Parathyroid adenoma (tissue), 2 donors: ENCODE measurements around the gene CDC45.

Source experiments
- H2AFZ ChIP-seq: fragments of 300-600 bp; sonication (generic); one replicate; pipeline ENCODE4 v1.7.0; 2017; ENCODE audit warnings: antibody characterized with exemption, mild to moderate bottlenecking
- H3K27ac ChIP-seq: fragments of 300-600 bp; sonication (generic); one replicate; pipeline ENCODE4 v1.7.0; 2017
- H3K27me3 ChIP-seq: fragments of 300-600 bp; sonication (generic); one replicate; pipeline ENCODE4 v1.7.0; 2017; ENCODE audit warnings: low read length; ENCODE audit not compliant: control insufficient read depth, insufficient read depth
- H3K36me3 ChIP-seq: fragments of 300-600 bp; sonication (generic); one replicate; pipeline ENCODE4 v1.7.0; 2017; ENCODE audit warnings: low read length; ENCODE audit not compliant: control insufficient read depth, insufficient read depth
- H3K4me1 ChIP-seq: fragments of 300-600 bp; sonication (generic); one replicate; pipeline ENCODE4 v1.7.0; 2017; ENCODE audit warnings: control low read depth
- H3K4me2 ChIP-seq: fragments of 300-600 bp; sonication (generic); one replicate; pipeline ENCODE4 v1.7.0; 2017; ENCODE audit warnings: low read length
- H3K4me3 ChIP-seq: fragments of 300-600 bp; sonication (generic); one replicate; pipeline ENCODE4 v1.7.0; 2017; ENCODE audit warnings: low read depth, low read length
- H3K79me2 ChIP-seq: fragments of 300-600 bp; sonication (generic); one replicate; pipeline ENCODE4 v1.7.0; 2017; ENCODE audit warnings: control low read depth
- H3K9ac ChIP-seq: fragments of 300-600 bp; sonication (generic); one replicate; pipeline ENCODE4 v1.7.0; 2017; ENCODE audit warnings: mild to moderate bottlenecking
- H3K9me3 ChIP-seq: fragments of 300-600 bp; sonication (generic); one replicate; pipeline ENCODE4 v1.7.0; 2017; ENCODE audit warnings: low read length; ENCODE audit not compliant: control insufficient read depth
- CTCF ChIP-seq: fragments of 300-600 bp; sonication (generic); IDR thresholded peaks from one replicate; pipeline ENCODE4 v1.7.0; 2017; ENCODE audit warnings: antibody characterized with exemption, mild to moderate bottlenecking
- donor health status: primary hyperparathyroidism.

CDC45 gene

GRCh38 chr22:19447330-19448075, 32.2 kb upstream of the CDC45 start, which contains the start of gene C22orf39:
Gene C22orf39, minus strand, starts transcription at chr22:19447711. Its CDS starts 23 bp downstream, at chr22:19447688.
- TF ChIP-seq CTCF: no peak
- Histone ChIP-seq H3K4me2 (peak within 1 kb of the TSS; percentile 91), H3K79me2 (peaks cover 22% of the 10 kb centered on the region), H3K27ac (peak within 1 kb of the TSS; percentile 75), H3K9ac (peak within 1 kb of the TSS; percentile 53), H2AFZ (peak within 1 kb of the TSS; percentile 70), H3K36me3 (no peaks in the 10 kb centered on the region), H3K9me3 (no peaks in the 10 kb centered on the region), H3K27me3 (no peaks in the 10 kb centered on the region), H3K4me3 (peak within 1 kb of the TSS; percentile 87), H3K4me1 (no peaks in the 10 kb centered on the region)

- Histone ChIP-seq H3K4me1 (no peaks in the 10 kb centered on the region), H3K27me3 (no peaks in the 10 kb centered on the region), H3K4me2 (peak overlapping the region; percentile 91), H3K4me3 (peak overlapping the region; percentile 87), H3K27ac (peak overlapping the region; percentile 75), H3K9ac (no peak overlapping the region), H3K79me2 (peaks cover 22% of the 10 kb centered on the region), H3K9me3 (no peaks in the 10 kb centered on the region), H2AFZ (peak overlapping the region; percentile 70), H3K36me3 (no peaks in the 10 kb centered on the region)
- TF ChIP-seq CTCF: no peak
These were observed 31.6 kb upstream of the CDC45 start for GRCh38 chr22:19448076-19448607.

GRCh38 chr22:19448739-19449421, 30.8 kb upstream of the CDC45 start:
- H3K9ac ChIP-seq: no peak overlapping the region
- no peak overlapping the region for H2AFZ ChIP-seq
- H3K79me2 ChIP-seq: peaks cover 20% of the 10 kb centered on the region
- H3K4me2 ChIP-seq: no peak overlapping the region
- no peaks in the 10 kb centered on the region for H3K36me3 ChIP-seq
- H3K27me3 ChIP-seq: no peaks in the 10 kb centered on the region
- H3K4me1 ChIP-seq: no peaks in the 10 kb centered on the region
- H3K9me3 ChIP-seq: no peaks in the 10 kb centered on the region
- TF ChIP-seq CTCF: no peak
- no peak overlapping the region for H3K4me3 ChIP-seq
- no peak overlapping the region for H3K27ac ChIP-seq

- Histone ChIP-seq H3K9ac (no peak overlapping the region), H3K4me3 (no peak overlapping the region), H3K79me2 (peaks cover 15% of the 10 kb centered on the region), H3K9me3 (no peaks in the 10 kb centered on the region), H3K27me3 (no peaks in the 10 kb centered on the region), H3K4me1 (no peaks in the 10 kb centered on the region), H3K4me2 (no peak overlapping the region), H2AFZ (no peak overlapping the region), H3K36me3 (no peaks in the 10 kb centered on the region), H3K27ac (no peak overlapping the region)
- no peak for TF ChIP-seq CTCF
These were observed 30.3 kb upstream of the CDC45 start for GRCh38 chr22:19449422-19449767.
